Measurements from ENCODE around the gene SLC6A17.

GRCh38 chr1:110130113-110130591, 20.1 kb upstream of the SLC6A17 start:
- TF ChIP-seq POLR2A (IDR thresholded peaks at IDR 0.05) (no peak), CTCF (IDR thresholded peaks at IDR 0.05) (no peak)
